ENCODE data around the gene MAML2.

Gene MAML2

DNA sequence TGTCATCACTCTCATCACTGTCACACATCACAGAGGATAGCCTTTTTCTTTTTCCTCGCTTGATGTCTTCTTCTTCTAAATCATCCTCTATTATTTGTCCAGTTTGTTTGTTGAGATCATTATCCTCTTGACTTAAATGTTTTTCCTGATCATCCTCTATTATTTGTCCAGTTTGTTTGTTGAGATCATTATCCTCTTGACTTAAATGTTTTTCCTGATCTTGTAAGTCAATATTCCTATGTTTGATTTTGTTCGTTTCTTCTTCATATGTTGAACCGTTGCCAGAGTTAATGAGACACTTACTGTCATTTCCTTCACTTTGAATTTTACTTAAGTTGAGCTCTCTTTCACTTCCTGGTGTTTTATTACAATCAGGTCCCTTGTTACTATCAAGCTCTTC lies 41.2 kb upstream of the MAML2 start:
- DNase-seq (ENCODE audit: insufficient read length, low spot score): no peak
- peak; percentile 81 for FAIRE-seq
- TF ChIP-seq, protein P1, sequence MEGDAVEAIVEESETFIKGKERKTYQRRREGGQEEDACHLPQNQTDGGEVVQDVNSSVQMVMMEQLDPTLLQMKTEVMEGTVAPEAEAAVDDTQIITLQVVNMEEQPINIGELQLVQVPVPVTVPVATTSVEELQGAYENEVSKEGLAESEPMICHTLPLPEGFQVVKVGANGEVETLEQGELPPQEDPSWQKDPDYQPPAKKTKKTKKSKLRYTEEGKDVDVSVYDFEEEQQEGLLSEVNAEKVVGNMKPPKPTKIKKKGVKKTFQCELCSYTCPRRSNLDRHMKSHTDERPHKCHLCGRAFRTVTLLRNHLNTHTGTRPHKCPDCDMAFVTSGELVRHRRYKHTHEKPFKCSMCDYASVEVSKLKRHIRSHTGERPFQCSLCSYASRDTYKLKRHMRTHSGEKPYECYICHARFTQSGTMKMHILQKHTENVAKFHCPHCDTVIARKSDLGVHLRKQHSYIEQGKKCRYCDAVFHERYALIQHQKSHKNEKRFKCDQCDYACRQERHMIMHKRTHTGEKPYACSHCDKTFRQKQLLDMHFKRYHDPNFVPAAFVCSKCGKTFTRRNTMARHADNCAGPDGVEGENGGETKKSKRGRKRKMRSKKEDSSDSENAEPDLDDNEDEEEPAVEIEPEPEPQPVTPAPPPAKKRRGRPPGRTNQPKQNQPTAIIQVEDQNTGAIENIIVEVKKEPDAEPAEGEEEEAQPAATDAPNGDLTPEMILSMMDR (IDR thresholded peaks at IDR 0.05; ENCODE audit: insufficient read depth, missing control alignments): no peak

DNA sequence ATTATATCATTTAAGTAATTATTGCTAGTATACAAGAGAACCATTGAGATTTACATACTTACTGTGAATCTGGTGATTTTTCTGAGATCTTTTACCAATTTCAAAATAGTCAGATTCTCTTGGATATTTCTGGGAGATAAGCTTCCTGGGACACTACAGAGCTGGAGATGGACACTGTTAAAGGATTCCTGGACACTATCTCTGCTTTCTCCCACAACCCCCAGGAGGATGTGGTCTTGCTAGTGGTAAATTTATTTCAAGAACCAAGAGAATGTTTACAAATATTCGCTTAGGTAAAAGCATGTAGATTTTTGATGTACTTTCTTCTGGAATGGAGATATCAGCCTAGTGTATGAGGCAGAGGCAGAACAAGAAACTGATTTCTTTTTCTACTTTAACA lies 33.8 kb upstream of the MAML2 start:
- no peak for DNase-seq (ENCODE audit: insufficient read length, low spot score)
- TF ChIP-seq, protein P1 (IDR thresholded peaks at IDR 0.05; ENCODE audit: insufficient read depth, missing control alignments): no peak
- no peak for FAIRE-seq

DNA sequence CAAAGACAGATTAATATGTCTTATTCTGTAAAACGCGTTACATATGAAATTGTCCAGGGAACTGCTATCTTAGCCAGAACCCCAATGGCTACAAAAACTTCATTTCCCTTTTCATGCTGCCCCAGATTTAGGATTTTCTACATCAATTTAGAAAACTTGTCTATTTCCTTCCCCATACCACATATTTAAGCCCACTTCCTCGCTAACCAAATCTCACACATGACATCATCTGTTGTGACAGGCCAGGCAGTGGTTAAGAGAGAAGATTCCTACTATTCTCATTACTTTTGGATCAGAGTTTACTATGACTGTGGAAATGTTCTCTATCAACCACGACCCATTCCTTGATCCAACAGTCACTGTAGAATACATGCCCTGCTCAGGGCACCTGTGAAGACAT lies 30.8 kb upstream of the MAML2 start:
- TF ChIP-seq, protein P1 (IDR thresholded peaks at IDR 0.05; ENCODE audit: insufficient read depth, missing control alignments): no peak
- no peak for FAIRE-seq
- DNase-seq (ENCODE audit: insufficient read length, low spot score): no peak

DNA sequence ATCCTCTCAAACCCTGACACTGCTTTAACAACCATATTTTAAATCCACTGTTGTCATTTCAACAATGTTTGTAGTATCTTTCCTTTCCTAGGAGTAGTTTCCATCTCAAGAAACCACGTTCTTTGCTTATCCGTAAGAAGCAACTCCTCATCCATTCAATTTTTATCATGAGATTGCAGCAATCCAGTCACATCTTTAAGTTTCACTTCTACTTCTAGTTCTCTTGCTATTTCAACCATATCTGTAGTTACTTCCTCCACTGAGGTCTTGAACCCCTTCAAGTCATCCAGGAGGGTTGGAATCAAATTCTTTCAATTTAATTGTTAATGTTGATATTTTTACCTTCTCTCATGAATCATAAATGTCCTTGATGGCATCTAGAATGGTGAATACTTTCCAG lies 24.3 kb upstream of the MAML2 start:
- DNase-seq (ENCODE audit: insufficient read length, low spot score): no peak
- no peak for FAIRE-seq
- TF ChIP-seq, protein P1 (IDR thresholded peaks at IDR 0.05; ENCODE audit: insufficient read depth, missing control alignments): no peak

DNA sequence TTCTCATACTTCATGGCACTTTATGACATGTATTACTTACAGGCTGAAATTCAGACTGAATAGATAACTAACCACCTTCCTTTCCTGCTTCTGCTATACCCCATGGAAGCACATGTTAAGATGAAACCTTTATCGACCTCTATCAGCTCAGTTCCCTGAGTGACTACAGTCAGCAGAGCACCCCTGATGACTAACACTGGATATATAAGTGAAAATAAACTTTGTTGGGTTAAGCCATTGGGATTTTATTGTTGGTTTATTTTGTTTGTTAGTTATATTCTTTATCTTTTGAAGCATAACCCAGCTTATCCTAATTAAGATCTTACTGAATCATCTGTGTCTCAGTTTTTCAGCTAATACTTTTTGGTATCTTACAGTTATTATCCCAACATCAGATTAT lies 23.0 kb upstream of the MAML2 start:
- no peak for DNase-seq (ENCODE audit: insufficient read length, low spot score)
- no peak for FAIRE-seq
- TF ChIP-seq, protein P1 (IDR thresholded peaks at IDR 0.05; ENCODE audit: insufficient read depth, missing control alignments): no peak

DNA sequence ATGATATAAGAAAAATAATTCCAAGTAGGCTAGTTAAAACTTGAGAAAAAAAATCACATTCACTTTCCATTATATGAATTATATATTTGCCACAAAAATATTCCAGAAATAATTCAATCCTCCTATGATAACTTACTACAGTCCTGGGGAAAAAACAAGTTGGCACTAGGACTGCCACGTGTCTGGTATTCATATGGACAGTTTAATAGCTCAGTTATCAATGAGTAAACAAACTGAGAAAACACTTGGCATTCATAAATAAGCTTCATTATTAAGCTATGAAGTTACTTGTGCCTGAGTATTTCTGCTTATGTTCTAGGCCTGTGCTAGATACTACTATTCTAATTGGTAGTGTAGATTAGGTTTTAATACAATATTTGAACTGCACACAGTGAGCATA lies 22.5 kb upstream of the MAML2 start:
- TF ChIP-seq, protein P1 (IDR thresholded peaks at IDR 0.05; ENCODE audit: insufficient read depth, missing control alignments): no peak
- DNase-seq (ENCODE audit: insufficient read length, low spot score): no peak
- peak; percentile 53 for FAIRE-seq

DNA sequence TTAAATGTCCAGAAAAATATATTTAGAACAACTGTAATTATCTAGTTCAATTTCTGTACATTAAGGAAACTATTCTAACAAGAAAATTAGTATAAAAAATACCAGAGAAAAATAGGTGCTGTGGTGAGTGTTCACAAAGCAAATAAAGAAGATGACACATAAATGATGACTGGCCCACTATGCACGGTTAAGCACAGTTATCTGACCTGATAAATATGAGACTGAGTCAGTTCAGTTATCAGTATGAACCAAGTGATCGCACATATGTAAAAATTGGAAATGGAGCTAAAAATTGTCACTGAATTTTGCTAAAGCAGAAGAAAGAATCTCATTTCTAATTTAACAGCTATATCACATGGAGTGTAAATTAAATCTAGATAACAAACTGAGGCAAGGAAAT lies 18.8 kb upstream of the MAML2 start:
- TF ChIP-seq, protein P1 (IDR thresholded peaks at IDR 0.05; ENCODE audit: insufficient read depth, missing control alignments): no peak
- DNase-seq (ENCODE audit: insufficient read length, low spot score): no peak
- no peak for FAIRE-seq
